IPS-NIHi7 (cell line): Measurements from ENCODE around the gene LCN2.
"Not testable (repeated sequence)": the region's sequence is repeated elsewhere in the genome, so short reads cannot be mapped to it uniquely, and the experiment has no call there.

ENCODE experiments used
- DNase-seq: peaks from one replicate; pipeline ENCODE4 v3.0.0; 2012; ENCODE audit warnings: mixed read lengths; ENCODE audit errors: extremely low spot score

The LCN2 gene

DNA sequence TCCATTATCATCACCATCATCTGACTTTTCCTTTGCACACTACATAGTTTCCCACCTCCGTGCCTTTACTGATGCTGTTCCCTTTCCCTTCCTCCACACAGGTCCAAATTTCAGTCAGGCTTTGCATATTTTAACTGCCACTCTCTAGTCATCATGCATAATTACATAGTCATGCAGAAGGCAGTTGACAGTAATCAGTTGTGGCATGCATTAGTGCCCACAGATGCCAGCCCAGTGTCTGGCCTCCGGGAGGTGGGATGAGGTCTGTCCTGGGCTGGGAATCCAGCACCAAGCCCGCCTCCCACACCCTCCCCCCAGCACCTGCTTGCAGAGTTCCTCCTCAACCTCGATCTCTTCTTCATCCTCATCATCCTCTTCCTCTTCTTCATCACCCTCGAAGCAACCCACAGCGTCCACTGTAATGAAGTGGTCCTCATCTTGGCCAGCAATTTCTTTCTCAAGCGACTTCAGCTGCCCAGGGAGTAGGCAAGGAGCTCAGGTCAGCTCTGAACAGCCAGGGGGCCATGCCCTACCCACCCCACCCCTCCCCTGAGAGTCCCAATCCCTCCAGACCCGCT lies 19.6 kb downstream of the LCN2 start:
- DNase-seq = no peak

DNA sequence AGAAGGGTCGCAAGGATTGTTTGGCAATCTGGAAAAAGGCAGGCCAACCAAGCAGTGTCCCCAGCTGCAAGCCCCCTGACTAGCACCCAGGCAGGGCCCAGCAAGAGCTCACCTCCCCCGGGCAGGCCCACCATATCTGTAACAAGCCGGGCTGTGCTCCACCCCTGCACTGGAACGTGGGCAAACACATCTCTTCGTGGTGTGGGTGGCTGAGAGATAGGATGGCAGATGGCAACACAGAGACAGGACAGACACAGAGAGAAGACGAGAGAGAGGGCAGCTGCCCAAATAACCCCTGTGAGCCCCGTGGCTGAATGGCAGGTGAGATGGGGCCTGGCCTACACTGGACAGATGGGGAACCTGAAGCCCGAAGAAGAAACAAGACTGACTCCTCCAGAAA lies 20.2 kb downstream of the LCN2 start:
- DNase-seq = no peak

DNA sequence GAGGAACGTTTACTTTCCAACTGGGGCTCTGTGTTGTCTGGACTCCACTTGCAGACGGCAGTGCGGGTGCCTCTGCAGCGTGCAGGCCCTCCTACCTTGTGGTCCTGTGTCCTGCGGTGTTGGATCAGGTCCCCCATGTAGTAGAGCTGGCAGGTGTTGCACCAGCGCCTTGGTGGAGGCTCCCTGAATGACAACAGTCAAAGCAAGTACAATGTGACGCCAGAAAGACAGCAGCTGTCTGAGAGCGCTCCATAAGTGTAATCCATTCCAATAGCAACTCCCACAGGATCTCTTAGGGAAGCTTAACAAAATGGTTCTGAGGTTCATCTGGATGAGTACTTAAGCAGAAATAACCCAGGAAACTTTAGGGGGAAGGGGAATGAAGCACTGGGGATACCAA lies 20.7 kb downstream of the LCN2 start:
- DNase-seq = no peak

DNA sequence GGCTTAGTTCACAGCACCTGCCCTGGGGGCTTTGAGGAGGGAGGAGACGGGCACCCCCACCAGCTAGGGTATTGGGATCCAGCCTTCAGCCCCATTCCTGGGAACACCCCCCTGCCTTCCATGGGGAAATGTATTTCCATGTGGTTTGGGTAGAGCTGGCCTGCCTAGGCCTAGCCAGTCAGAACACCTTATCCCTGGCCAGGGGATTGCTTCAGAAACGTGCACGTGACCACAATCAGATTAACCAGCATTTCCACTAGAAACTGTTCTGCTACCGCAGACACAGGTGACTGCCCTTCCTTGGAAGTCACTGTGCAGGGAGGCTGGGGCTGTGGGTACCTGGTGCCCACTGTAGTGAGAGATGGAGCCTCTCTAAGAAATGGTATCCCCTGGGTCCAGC lies 24.8 kb downstream of the LCN2 start:
- no peak for DNase-seq

DNA sequence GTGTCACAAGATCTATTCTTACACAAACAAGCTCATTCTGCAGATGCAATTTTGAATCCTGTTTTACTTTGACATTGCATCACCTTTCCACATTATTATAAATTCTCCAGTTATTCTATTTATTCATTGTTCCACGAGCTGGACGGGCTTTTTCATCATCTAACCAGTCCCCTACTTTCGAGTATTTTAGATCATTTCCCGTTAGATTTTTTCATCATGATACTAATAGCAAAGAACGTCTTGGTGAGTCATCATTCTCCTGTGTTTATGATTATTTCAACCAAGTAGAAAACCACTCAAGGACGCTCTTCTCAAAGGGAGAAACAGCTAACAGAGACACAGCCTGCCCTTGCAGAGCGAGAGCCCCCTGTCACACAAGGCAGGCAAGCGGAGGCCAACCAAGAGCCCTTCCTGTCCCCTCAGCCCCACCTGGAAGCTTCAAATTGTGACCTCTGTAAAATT lies 25.9 kb downstream of the LCN2 start:
- DNase-seq = no peak

DNA sequence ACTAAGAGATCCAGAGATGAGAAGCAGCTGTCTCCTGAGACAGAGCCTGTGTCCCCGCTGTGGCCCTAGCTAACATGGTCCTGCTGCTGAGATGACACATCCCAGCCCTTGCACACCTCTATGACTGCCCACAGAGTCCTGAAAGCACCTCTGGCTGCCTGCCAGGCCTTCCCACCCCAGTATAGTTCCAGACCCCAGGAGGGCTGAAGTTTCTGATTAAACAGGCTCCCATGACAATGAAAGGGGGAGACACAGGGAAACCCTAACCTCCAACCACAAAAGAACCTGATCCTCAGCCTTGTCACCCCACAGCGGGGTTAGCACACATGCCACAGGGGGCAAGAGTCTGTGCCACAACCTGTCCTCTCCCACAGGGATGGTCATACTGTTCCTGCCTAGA lies 26.5 kb downstream of the LCN2 start:
- DNase-seq = no peak

DNA sequence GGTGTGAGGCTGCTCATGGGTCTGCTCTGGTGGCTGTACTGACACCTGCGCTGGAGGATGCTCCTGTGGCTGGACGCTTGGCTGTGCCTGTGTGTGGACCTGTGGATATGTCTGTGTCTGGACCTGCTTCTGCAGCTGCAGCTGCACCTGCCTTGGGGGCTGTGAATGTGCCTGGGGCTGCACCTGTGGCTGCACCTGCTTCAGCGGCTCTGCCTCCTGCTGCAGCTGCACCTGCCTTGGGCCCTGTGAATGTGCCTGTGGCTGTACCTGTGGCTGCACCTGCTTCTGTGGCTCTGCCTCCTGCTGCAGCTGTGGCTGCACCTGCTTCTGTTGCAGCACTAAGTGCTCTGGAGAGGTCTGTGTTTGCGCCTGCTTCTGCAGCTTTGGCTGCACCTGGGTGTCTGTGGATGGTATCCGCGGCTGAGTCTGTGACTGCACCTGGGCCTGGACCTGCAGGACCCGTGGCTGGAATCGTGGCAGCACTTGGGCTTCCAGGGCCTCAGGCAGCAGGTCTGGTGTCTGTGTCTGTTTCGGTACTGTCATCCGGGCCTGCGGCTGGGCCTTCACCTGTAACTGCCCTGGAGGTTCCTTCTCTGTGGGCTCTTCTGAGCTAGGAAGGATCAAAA lies 29.7 kb downstream of the LCN2 start:
- DNase-seq = no peak

DNA sequence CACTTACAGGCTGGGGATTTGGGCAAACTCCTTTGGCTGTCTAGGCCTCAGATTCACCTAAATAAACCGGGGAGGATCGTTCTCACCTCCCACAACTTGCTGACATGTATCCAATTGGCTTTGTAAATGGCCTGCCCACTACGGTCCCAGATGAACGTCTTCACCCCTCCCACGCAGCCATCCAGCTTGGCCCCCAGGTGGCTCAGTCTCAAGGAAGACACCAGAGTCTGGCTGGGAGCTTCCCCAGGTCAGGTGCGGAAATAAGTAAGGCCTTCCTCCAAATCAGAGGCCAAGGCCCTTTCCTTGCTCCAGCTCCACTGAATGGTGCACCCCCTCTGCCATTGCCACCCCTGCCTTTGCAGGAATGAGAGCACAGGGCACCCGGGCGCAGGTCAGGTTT lies 30.7 kb downstream of the LCN2 start:
- no peak for DNase-seq

DNA sequence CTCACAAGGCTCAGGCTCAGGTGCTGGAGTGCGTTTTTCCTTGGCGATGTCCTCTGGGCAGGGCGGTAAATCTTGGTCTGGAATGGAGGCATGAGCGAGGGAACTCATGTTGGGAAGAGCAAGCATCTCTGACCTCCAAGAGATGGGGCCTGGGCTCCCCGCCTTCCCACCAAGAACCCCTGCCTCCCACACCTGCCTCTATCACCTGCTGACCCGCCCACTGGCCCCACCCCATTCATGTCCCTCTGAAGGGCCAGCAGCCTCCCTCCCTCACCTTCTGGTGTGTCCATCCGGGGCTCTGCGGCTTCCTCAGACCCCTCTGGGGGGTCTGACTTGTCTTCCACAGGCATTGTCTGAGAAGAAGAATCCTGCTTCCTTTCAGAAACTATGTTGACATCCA lies 31.2 kb downstream of the LCN2 start:
- DNase-seq = no peak

DNA sequence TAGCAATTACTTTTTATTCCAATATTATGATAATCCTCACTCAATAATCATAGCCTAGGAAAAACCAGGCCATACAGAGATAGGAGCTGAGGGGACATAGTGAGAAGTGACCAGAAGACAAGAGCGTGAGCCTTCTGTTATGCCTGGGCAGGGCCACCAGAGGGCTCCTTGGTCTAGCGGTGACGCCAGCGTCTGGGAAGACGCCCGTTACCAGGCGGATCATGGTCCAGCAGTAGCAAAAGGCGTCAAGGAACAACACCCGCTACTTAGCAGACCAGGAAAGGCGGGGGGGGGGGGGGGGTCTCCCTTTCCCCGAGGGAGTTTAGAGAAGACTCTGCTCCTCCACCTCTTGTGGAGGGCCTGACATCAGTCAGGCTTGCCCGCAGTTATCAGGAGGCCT lies 32.2 kb downstream of the LCN2 start:
- not testable (repeated sequence) for DNase-seq

DNA sequence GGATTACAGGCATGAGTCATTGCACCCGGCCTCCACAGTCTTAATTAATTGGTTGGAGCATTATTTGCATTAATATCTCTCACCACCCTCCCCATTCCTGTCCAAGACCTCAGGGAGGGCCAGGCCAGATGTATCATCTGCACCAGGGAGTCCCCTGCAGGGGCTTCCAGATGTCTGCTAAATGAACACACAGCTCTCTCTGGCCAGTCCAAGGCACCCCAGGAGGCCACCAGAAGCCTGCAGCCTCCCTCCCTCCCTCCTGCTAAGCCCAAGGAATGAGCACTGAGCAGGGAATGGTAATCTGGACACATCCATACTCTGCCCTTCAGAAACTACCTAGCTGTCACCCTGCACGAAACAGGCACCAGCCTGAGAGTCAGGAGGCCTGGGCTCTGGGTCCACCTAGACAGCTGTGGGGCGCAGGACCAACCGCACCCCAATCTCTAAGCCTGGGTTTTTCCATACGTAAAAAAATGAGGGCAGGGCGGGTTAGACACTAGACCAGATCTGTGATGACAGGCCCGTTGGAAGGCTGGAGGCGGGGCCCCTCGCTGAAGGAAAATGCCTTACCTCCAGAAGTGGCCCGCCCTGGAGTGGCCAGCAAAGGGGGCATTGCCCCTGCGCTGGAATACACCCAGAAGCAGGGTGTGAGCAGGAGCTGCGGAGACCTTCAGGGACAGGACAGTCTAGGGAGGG lies 33.8 kb downstream of the LCN2 start:
- no peak for DNase-seq

DNA sequence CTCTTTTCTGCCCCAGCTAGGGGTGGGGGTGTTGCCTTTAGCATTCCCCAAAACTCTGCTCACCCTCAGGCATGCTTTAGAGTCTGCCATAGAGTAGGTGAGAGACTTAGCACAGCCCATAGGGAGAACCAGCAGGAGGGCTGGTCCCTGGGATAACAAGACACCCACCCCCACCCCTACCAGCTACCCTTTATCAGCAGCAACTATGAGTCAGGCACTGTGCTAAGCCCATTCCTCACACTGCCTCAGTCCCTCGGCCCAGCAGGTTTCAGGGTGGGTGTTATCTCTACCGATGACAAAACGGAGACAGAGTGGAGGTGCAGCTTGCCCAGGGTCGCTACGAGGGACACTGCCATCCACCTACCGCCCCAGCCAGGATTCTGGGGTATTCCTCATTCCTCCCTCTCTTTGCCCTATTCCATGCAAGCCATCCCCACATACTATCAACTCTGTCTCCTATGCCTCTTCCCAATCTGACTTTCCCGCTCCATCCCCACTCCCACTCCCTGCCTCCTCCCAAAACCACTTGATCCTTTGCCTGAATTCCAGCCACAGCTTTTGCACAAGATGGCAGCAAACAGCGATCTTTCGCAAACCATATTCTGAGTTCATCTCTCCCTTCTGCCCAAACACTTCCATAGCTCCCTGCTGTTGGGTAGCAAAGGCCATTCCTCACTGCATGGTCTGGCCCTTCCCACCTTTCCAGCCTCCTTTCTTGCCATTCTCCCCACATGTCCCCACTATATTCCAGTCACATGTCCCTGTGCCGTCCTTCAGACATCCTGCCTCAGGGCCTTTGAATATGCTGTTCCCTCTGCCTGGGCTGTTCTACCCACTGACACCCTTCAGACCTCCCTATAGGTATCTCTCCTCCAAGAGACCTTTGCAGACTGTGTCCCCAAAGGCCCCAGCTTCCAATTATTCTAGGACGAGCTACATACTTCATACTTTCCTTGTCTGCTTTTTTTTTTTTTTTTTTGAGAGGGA lies 37.0 kb downstream of the LCN2 start:
- DNase-seq = no peak

DNA sequence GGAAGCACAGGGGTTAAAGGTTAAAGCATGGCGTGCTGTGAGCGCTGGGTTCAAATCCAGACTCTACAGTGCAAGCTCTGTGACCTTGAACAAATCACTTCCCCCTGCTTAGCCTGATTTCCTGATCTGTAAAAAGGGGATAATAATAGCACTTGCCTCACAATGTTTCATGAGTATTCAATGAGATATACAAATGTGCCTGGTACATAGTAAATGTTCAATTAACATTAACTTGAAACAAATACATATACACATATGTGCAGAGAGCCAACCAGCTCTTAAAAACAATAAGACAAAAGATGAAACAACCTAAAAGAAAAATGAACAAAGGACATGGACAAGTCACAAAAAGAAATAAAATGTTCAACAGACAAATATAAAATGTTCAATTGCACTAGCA lies 38.1 kb downstream of the LCN2 start:
- DNase-seq = no peak

DNA sequence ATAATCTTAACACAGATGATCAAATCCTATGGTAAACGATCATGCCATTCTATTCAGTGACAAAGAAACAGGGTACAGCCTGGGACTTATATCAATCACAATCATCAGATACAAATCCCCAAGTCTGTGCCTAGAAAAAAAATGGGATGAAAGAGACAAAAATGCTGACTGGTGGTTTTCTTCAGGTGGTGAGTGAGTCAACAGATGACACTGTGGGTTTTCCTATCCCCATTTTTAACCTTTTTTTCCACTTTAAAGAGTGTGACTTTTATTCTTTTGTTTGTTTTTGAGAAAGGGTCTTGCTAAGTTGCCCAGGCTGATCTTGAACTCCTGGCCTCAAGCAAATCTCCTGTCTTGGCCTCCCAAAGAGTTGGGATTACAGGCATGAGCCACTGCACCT lies 39.0 kb downstream of the LCN2 start:
- no peak for DNase-seq

DNA sequence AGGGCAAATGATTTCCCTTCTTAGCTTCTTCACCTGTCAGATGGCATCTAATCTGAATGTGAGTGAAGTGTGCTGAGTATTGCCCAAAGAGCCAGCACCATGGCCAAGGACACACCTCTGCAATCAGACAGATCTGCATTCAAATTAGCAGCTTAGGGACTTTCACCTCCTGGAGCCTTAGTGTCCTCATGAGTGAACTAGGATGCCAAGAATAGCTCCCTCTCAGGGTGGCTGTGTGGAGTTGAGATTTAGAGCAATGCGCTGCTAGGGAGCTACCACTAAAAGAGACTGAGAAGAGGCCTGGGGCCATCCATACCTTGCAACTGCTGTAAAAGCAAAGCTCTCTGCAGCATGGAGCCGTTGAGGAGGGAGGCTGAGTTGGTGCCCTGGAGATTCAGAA lies 40.8 kb downstream of the LCN2 start:
- DNase-seq = no peak

DNA sequence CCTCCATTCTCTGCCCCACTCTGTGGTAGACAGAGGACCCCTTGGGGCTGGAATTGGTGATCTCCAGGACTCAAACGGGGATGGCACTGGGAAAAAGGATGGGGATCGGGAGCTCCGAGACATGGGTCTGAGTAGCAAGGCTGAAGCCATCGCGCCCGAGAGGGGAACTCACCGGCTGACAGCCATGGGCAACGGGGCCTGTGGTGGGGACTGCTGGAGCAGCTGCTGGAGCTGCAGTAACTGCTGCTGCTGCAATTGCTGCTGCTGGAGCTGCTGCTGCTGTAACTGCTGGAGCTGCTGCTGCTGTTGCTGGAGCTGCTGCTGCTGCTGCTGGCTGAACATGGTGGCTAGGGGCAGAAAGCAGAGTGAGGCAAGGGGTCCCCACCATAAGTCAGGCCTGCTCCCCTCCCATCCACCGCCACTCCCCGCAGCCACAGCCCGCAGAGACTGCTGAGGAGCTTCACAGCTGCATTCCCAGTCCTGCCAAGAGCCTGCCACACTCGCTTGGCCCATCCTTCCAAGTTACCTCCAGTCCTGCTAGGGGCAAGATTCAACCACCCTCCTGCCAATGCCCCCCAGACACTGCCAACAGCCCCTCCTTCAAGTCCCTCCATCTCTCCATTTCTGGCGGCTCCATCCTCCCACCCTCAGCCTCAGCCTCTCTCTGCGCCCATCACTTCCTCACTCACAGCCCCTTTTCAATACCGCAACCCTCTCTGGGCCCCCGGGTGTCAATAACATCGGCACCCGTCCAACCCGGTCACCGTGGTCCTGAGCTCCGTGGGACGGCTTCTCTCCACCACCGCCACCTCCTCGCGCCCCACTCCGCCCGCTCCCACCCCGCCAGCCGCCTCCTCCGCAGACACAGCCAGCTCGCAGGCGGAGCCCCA lies 41.5 kb downstream of the LCN2 start:
- DNase-seq = no peak

DNA sequence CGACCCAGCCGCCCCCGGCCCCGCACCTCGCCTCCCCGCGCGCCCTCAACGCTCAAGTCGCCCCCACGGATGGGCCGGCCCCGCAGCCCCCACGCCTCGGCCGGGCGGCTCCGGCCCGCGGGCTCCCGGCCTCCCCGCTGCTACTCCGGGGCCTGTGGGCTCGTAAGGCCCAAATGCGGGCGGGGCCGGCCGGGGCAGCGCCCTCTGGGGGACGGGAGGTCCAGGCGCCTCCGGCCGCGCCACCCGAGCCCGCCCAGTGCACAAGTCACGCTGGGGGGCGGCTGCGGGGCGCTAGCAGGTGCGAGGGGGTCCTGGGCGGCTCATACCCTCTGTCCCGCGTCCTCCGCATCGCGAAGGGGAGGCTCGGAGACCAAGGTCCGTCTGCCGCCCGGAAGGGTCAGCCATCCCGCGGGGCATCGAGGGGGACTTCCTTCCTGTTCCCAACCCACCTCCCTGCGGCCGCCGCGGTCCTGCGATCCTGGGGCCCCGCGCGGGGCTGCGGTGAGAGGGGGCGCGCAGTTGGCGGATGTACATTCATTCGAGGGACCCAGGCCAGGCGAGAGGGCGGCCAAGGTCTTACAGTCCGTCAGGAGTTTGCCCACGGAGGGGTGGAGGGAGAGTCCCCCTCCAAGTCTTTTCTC lies 42.3 kb downstream of the LCN2 start, which contains the start of gene CIZ1:
Gene CIZ1 (minus strand): TSS at position 167 of the 641 bp plus-strand sequence. CDS start 715 bp downstream, outside the sequence.
- DNase-seq = peak; percentile 92

DNA sequence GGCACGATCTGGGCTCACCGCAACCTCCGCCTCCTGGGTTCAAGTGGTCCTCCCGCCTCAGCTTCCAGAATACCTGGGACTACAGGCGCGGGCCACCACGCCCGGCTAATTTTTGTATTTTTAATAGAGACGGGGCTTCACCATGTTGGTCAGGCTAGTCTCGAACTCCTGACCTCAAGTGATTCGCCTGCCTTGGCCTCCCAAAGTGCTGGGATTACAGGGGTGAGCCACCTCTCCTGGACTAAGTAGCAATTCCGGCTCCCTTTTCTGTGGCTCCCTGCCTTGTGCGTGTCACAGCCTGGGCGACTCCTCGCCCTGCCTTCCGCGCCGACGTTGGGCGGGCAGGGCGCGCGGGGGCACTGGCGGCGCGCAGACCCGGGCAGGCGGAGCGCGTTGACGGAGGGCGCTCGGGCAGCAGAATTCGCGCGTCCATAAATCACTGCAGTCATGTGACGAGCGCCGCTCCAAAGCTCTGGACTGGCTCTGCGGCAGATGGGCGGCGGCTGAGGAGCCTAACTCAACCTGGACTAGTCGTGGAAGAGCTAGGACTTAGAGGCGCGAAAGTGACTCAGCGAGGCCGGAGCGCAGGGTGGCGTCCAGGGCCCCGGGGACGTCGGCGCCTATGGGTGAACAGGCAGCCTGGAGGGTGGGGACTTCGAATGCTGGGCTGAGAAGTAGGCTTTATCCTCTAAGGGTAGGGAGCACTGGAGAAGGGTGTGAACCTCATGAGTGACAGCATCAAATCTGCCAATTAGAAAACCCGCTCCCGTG lies 43.5 kb downstream of the LCN2 start:
- DNase-seq = peak; percentile 66

DNA sequence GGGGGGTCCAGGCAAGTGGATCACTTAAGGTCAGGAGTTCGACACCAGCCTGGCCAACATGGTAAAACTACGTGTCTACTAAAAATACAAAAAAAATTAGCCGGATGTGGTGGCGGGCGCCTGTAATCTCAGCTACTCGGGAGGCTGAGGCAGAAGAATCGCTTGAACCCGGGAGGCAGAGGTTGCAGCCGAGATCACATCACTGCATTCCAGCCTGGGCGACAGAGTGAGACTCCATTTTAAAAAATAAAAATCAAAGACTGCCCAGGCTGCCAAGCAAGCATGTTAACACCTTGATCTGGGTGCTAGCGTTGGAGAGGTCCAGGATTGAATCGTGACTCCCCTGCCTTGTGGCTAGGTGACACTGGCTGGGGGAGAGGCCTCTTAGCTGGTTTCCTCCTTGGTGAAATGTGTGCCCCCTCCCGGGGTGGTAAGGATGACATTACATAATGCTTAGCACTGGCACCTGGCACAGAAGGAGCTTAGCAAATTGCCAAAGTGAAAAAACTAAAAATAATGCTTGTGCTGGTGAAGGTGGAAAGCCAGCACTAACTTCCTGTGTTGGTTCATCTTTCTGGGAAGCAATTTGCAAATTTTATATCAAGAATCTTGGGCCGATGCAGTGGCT lies 44.3 kb downstream of the LCN2 start:
- no peak for DNase-seq
